GM19452 (cell line): ENCODE data around the gene GTF2IRD1.

Source experiments
- ATAC-seq: cut with Tn5 transposase; IDR thresholded peaks from one replicate; pipeline ENCODE4 v1.9.1; 2021; ENCODE audit not compliant: unreplicated experiment

The GTF2IRD1 gene

GRCh38 chr7:74586258-74587175, 132.8 kb downstream of the GTF2IRD1 start:
- no peak for ATAC-seq

GRCh38 chr7:74587435-74588126, 133.9 kb downstream of the GTF2IRD1 start:
- ATAC-seq, result peak; percentile 79

- no peak for ATAC-seq
Observed at GRCh38 chr7:74590813-74591212, 137.1 kb downstream of the GTF2IRD1 start.

- ATAC-seq, result no peak
Observed at GRCh38 chr7:74598558-74598957, 144.9 kb downstream of the GTF2IRD1 start.

GRCh38 chr7:74599244-74599643, 145.5 kb downstream of the GTF2IRD1 start:
- no peak for ATAC-seq

GRCh38 chr7:74604326-74605020, 150.8 kb downstream of the GTF2IRD1 start:
- ATAC-seq, result no peak

GRCh38 chr7:74606101-74606908, 152.6 kb downstream of the GTF2IRD1 start:
- no peak for ATAC-seq

- no peak for ATAC-seq
Observed at GRCh38 chr7:74606909-74607510, 153.3 kb downstream of the GTF2IRD1 start.

- no peak for ATAC-seq
Observed at GRCh38 chr7:74612015-74612829, 158.5 kb downstream of the GTF2IRD1 start.

GRCh38 chr7:74615933-74616780, 162.5 kb downstream of the GTF2IRD1 start:
- no peak for ATAC-seq

- ATAC-seq, result no peak
Observed at GRCh38 chr7:74617180-74617744, 163.6 kb downstream of the GTF2IRD1 start.

- ATAC-seq, result no peak
Observed at GRCh38 chr7:74619235-74619860, 165.6 kb downstream of the GTF2IRD1 start.

GRCh38 chr7:74622228-74622749, 168.6 kb downstream of the GTF2IRD1 start:
- ATAC-seq, result no peak

- ATAC-seq, result no peak
Observed at GRCh38 chr7:74623135-74623534, 169.4 kb downstream of the GTF2IRD1 start.

- no peak for ATAC-seq
Observed at GRCh38 chr7:74625446-74625845, 171.7 kb downstream of the GTF2IRD1 start.

GRCh38 chr7:74627661-74628411, 174.1 kb downstream of the GTF2IRD1 start:
- ATAC-seq, result no peak

- no peak for ATAC-seq
Observed at GRCh38 chr7:74632505-74632904, 178.8 kb downstream of the GTF2IRD1 start.
